H1 (cell line): ENCODE measurements around the gene SERPINB1. TPM values are rescaled to one million over a fixed set of nuclear protein-coding genes. Genes with fewer than 3 reads are reported as not detected.

Experiments
- BRCA1 ChIP-seq: IDR thresholded peaks from 2 replicates; pipeline ENCODE4 v1.6.1; 2012; ENCODE audit warnings: low read depth, low read length, improper control_type of control experiment
- SRF ChIP-seq: IDR thresholded peaks from 2 replicates; pipeline ENCODE4 v1.6.1; 2011; ENCODE audit warnings: mild to moderate bottlenecking, low read depth, low read length, moderate library complexity
- polyA plus RNA-seq, 7 experiments: library from polyadenylated mRNA; depleted of rRNA in 3 of 7; stranded (reverse) in 5 of 7; unstranded in 2 of 7; fragments of >200 nt in 5 of 7; fragments of 200-250 nt in 2 of 7; gene quantifications; 1 replicate in 5 of 7; 2 replicates in 1 of 7; 4 replicates in 1 of 7; pipeline versions ENCODE4 v1.2.1 to v1.2.3, GENCODE V29; 2011 to 2013; ENCODE audit warnings: missing spikeins in 2 of 7, mixed read lengths in 2 of 7
- total RNA-seq: library from RNA; stranded (reverse); fragmentation: NEBNext Ultra II Directional; extraction: Animal tissue kit (Norgen Biotek cat#: 25700); gene quantifications from 2 replicates; pipeline ENCODE4 v1.2.1, GENCODE V29; 2021

SERPINB1 gene
- total and polyA plus RNA-seq, 2 of the 8 experiments (the other 6 are each of a cell fraction or from before 2014, with no cell fraction given), result 8.1 to 17.3 TPM

- TF ChIP-seq BRCA1 (no peak), SRF (no peak)
These were observed 48.0 kb downstream of the SERPINB1 start (continued) for GRCh38 chr6:2793534-2794151.
